ENCODE results near the gene ADAM33.

ADAM33 gene

GRCh38 chr20:3663031-3663701 is 18.6 kb downstream of the ADAM33 start, which contains the start of gene GFRA4:
TSS of gene GFRA4 (minus strand) at chr20:3663399. CDS start at chr20:3663399, 0 bp downstream.
- DNase-seq: no peak

GRCh38 chr20:3661814-3662665 is 19.8 kb downstream of the ADAM33 start:
- DNase-seq: no peak

DNA sequence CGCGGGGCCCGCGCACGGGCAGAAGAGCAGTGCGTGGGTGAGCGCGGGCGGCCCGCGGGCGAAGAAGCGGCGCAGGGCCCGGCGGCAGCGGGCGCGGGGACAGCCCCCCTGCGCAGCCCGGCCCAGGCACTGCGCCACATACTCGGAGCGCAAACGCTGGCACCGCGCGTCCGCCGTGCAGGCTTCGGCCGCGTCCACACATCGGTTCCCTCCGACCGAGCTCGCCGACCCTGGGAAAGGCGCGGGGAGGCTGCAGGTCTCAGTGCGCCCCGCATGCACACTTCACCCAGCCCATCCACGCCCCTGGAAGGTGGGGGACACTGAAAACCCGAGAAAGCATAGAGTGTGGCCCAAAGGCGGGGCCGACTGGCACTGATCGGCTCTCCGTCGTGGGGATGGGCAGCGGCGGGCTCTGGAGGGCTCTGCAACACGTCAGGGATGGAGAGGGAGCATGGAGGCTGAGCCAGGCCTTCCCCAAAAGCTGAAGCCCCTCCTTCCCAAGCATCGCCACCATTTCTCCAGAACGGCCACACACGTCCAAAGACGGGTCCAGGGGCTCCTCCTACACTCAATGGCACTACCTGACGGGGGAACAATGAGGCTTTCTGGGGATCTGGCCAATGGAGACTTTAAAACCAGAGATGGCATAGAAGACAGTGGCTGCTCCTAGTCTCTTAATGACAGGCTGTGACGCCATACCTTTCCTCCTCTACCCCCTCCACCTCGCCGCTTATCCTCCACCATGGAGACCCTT is 20.6 kb downstream of the ADAM33 start:
- DNase-seq: no peak

DNA sequence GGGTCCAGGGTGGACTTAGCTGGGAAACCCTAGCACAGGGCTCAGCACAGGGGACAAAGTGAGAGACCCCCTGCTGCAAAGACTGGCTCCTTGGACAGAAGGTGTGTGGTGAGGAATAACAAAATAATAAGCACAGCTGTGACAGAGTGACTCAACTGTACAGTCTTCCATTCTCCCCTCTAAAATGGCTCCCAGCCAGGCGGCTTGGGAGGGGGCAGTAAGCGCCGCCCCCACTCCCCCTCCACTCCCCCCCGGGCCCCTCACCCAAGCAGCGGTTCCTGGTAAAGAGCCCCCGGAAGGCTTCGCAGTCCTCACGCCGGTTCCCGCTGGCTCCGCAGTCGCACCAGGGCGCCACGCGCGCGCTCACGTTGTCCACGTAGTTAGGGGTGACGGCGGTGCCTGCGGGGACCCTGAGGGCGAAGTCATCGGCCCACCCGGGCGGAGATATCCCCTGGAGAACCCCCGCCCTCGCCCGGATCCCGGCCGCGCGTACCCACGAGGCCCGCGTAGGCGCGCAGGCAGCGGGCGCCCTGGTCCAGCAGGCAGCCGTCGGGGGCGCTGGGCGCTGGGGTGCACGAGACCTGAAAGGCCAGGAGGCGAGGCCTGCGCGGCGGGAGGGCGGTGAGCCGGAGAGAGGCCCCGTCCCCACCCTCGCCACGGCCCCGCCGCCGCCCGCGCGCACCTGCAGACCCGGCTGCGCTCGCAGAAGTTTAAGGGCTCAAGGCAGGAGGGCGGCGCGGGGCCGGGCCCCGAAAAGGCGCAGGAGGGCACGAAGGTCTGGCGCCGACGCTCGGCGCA is 21.3 kb downstream of the ADAM33 start:
- DNase-seq: no peak

- DNase-seq: no peak
These were observed 22.1 kb downstream of the ADAM33 start for GRCh38 chr20:3659492-3660261.

DNA sequence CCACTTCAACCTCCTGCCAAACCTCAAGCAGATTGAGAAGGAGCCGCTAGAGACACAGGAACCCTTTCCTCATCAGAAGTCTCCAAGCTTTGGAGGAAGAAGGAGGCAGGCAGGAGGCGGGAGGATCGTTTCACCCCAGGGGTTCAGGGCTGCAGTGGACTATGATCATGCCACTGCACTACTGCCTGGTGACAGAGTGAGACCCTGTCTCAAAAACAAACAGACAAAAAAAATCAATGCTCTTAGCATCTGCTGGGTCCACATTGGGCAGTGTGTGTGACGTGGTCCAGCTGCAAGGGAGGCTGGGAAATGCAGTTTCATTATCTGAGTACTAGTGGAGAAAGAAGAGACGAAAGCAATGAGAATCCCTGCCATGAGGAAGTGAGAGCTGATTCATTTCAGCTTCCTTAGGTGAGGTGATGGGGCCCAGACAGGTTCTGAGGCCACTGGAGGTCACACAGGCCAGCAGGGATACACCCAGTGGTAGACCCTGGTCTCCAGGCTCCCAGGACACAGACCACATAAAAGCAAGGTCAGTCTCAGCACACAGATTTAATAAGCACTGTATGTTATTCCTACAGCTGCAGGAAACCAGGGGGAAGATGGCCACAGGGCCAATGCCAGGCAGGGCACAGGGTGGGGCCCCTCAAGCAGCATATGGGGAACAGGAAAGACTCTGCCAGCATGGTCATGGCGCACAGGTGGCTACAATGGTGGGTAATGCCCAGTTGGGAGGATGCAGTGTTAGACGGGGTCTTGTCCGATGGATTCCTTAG is 22.9 kb downstream of the ADAM33 start:
- DNase-seq: no peak

- DNase-seq: no peak
These were observed 23.6 kb downstream of the ADAM33 start for GRCh38 chr20:3658019-3658715.

- no peak for DNase-seq
These were observed 26.7 kb downstream of the ADAM33 start for GRCh38 chr20:3655131-3655405.

GRCh38 chr20:3654326-3655130 is 27.3 kb downstream of the ADAM33 start:
- DNase-seq: no peak

DNA sequence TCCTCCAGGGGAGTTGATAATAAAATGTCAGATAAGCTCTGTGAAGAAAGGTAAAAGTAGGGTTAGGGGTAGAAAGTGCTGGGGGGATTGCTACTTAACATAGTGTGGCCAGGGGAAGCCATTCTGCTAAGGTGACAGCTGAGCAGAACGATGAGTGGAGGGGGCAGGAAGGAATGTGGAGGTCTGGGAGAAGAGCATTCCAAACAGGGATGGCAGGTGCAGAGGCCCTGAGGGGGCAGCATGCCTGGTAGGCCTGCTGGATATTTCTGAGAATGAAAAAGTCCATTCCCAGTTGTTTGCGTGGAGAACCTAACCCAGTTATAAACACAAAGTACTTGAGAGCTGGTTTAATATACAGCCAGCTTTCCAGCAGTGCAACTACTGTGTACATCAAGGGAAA is 27.9 kb downstream of the ADAM33 start:
- no peak for DNase-seq

DNA sequence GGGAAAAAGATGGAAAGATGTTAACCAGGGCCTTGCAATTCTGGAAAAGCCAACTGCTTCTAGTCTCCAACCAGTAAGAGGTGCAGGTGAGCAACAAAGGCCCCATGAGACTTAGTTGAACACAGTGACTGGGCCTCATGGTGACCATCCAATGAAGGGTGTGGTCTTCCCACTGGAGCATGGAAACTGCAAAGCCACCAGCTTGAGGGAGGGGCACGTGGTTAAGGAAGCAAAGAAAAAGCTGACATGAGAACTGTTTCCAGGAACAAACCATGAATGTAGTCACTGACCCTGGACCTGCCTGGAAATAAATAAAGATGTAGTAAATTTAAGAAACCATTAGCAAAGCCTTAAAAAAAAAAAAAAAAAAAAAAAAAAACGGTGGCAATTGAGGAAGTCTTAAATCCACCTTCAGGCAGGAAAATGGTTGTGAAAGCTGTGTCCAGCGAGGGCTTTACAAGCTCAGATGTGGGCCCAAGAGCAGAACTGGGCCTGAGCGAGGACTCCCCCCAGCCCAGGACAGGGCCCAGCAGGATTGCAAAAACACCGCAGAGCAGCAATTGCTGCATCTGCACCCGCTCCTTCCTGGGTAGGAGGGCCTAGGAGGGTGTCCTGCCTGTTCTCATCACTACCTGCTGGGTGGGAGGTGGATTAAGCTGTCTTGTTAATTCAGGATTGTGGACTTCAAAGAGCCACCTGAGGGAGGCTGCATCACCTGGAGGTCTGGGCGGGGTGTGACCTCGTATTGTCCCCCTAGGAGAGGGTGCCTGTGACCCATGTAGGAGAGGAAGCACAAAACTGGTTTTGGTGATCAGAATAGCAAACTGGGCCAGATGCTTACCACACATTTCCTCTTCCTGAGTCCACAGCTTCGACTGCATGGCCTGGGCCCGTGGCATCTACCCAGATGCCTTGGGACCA is 28.9 kb downstream of the ADAM33 start:
- DNase-seq: no peak

- peak; percentile 46 for DNase-seq
These were observed 29.6 kb downstream of the ADAM33 start for GRCh38 chr20:3652221-3652620.

DNA sequence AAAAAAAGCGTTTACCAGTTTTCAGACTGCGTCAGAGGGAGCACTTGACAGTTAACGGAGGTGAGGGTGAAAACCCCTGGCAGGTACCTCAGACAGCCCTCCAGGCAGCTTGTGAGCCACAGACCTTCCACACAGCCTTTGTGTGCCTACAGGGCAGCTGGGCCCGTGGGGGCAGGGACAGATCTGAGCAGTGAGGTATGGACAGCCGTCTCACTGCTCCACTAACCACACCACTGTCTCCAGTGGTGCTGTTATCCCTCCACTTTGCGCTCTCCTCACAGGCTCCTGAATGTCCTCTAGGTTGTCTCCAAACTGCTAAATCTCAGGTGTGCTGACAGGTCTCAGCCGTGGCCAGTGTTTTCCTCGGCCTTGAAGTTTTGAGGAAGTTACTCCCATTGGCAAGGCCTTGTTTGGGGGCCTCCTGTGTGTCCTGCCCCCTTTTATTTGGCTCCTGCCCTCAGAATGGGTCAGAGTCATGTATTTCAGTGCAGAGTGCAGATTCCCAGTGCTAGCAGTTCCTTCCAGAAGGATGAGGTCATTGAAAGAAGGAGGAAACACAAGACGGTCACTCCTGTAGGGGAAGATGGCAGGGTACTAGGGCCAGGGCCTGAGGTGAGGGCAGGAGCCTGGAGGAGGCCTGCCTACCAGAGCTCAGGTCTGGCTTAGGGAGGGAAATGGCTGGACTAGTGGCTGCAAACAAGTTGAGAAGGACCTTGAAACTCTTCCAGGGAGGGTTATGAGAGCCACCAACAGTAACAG is 30.4 kb downstream of the ADAM33 start:
- DNase-seq: no peak

DNA sequence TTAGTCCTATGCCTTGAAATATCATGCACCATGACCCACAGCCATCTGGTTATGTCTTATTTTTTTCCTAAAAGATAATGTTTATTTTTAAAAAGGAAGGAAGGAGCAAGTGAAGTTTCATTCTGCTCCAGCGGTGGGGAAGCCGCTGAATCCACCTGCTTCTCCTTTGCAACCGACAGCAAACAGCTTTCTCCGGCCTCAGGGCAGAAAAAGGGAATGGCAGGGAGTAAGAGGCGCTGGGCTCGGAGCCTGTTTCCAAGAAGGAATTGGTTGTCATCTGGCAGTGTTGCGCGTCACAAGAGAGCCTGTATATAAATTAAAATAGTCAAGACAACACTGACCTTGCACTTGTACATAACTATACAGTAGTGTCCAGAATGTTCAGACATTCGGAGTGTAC is 32.9 kb downstream of the ADAM33 start:
- no peak for DNase-seq

- no peak for DNase-seq
These were observed 34.3 kb downstream of the ADAM33 start for GRCh38 chr20:3647473-3647872.

GRCh38 chr20:3646651-3647050 is 35.2 kb downstream of the ADAM33 start:
- DNase-seq: no peak

DNA sequence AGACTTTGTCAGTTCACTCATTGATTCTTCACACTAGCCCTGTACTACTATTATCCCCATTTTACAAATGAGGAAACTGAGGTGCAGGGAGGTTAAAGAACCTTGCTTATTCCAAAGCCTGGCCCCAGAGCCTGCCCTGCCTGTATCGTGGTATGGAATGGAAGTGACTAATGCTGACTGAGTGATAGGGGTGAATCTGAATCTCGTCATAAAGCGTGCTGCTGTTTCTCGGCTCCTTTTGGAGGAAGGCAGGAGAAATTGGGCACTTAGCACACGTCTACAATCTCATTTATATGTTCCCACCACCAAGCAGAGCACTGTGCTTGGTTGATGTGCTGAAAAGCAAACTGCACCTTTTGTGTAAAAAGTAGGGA is 35.8 kb downstream of the ADAM33 start:
- DNase-seq: no peak

Measured in hematopoietic multipotent progenitor cell treated with erythropoietin and hydrocortisone succinate and interleukin-3 and kit ligand, for 6 days (in vitro differentiated cells).